G401.6 (cell line): ENCODE results near the gene EXD3.
"Not testable (repeated sequence)": the region's sequence is repeated elsewhere in the genome, so short reads cannot be mapped to it uniquely, and the experiment has no call there.

Experiments used
- FAIRE-seq: peaks from 2 replicates; lab custom pipeline; 2012; peaks lifted over from hg19 to GRCh38; lab: Jason Lieb, UNC

EXD3 gene

GRCh38 chr9:137458194-137459151 lies 35.5 kb upstream of the EXD3 start:
- no peak for FAIRE-seq

- FAIRE-seq: no peak
Measured at GRCh38 chr9:137457406-137458193, 34.6 kb upstream of the EXD3 start.

GRCh38 chr9:137456864-137457405 lies 34.0 kb upstream of the EXD3 start:
- FAIRE-seq: no peak

GRCh38 chr9:137456061-137456863 lies 33.3 kb upstream of the EXD3 start:
- FAIRE-seq: no peak

- FAIRE-seq: no peak
Measured at GRCh38 chr9:137455359-137455991, 32.5 kb upstream of the EXD3 start.

- no peak for FAIRE-seq
Measured at GRCh38 chr9:137454597-137455358, 31.8 kb upstream of the EXD3 start.

GRCh38 chr9:137454145-137454596 lies 31.2 kb upstream of the EXD3 start:
- FAIRE-seq: no peak

GRCh38 chr9:137453643-137454081 lies 30.7 kb upstream of the EXD3 start:
- no peak for FAIRE-seq

- FAIRE-seq: no peak
Measured at GRCh38 chr9:137452761-137453642, 30.0 kb upstream of the EXD3 start.

- FAIRE-seq: no peak
Measured at GRCh38 chr9:137452006-137452760, 29.2 kb upstream of the EXD3 start.

- FAIRE-seq: not testable (repeated sequence)
Measured at GRCh38 chr9:137451264-137452005, 28.5 kb upstream of the EXD3 start.

- FAIRE-seq: not testable (repeated sequence)
Measured at GRCh38 chr9:137450539-137451222, 27.7 kb upstream of the EXD3 start.

GRCh38 chr9:137449931-137450538 lies 27.1 kb upstream of the EXD3 start:
- no peak for FAIRE-seq

- no peak for FAIRE-seq
Measured at GRCh38 chr9:137449081-137449844, 26.3 kb upstream of the EXD3 start.

- no peak for FAIRE-seq
Measured at GRCh38 chr9:137448602-137448962, 25.6 kb upstream of the EXD3 start.
